ENCODE data around the gene CHCHD6.

DNA sequence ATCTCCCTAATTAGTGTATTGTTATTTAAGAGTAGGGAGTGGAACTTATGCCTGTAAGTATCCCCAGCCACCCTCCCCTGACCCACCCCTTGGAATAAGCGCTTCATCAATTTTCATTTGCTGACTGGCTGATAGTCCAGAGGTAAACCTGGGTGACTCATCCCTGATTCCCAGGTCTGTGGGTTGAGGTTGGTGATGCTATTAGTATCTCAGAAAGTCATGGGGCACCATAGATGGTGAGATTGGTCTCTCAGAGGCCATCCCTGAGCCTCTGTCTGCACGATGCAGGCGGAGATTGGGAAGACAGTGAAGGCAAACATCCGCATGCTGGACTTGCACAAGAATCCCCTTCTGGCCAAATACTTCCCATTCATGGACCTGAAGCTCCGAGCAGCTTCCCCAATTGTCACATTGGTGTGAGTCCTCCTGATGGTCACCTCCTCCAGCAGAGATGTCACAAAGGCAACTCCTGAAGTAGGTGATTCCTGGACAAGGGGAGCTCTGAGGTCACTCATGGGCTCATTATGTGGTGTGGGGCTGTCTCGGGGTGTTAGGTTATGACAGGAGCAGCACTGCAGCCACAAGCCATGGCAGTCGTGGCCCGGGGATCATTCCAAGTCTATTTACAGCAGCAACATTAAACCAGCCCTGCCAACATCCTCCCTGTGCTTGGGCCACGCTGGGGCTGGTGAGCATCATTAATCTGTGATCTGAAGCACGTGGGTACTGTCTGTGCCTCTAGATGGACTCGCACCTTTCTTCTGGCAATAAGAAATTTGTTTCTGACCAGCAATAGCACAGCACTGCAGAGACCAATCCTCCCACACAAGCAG is 42.3 kb upstream of the CHCHD6 start:
- TF ChIP-seq, protein P1, sequence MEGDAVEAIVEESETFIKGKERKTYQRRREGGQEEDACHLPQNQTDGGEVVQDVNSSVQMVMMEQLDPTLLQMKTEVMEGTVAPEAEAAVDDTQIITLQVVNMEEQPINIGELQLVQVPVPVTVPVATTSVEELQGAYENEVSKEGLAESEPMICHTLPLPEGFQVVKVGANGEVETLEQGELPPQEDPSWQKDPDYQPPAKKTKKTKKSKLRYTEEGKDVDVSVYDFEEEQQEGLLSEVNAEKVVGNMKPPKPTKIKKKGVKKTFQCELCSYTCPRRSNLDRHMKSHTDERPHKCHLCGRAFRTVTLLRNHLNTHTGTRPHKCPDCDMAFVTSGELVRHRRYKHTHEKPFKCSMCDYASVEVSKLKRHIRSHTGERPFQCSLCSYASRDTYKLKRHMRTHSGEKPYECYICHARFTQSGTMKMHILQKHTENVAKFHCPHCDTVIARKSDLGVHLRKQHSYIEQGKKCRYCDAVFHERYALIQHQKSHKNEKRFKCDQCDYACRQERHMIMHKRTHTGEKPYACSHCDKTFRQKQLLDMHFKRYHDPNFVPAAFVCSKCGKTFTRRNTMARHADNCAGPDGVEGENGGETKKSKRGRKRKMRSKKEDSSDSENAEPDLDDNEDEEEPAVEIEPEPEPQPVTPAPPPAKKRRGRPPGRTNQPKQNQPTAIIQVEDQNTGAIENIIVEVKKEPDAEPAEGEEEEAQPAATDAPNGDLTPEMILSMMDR (IDR thresholded peaks at IDR 0.05): no peak
- TF ChIP-seq POLR2A (IDR thresholded peaks at IDR 0.05): no peak

Data from adrenal gland (tissue), 5 donors.